HG03135 (cell line): ENCODE measurements around the gene DOCK1.

Experiments used
- ATAC-seq: cut with Tn5 transposase; IDR thresholded peaks from one replicate; pipeline ENCODE4 v1.9.1; 2021; ENCODE audit warnings: mild to moderate bottlenecking, moderate library complexity; ENCODE audit not compliant: unreplicated experiment

Gene DOCK1

GRCh38 chr10:127337801-127338200, 432.6 kb downstream of the DOCK1 start:
- no peak for ATAC-seq

GRCh38 chr10:127338399-127339110, 433.3 kb downstream of the DOCK1 start:
- ATAC-seq = no peak

GRCh38 chr10:127343821-127344220, 438.6 kb downstream of the DOCK1 start:
- no peak for ATAC-seq

GRCh38 chr10:127344346-127344745, 439.1 kb downstream of the DOCK1 start:
- ATAC-seq = no peak

- no peak for ATAC-seq
Observed at GRCh38 chr10:127345231-127345965, 440.2 kb downstream of the DOCK1 start.

- no peak for ATAC-seq
Observed at GRCh38 chr10:127346604-127347003, 441.4 kb downstream of the DOCK1 start.

- no peak for ATAC-seq
Observed at GRCh38 chr10:127347202-127347959, 442.2 kb downstream of the DOCK1 start.

- no peak for ATAC-seq
Observed at GRCh38 chr10:127349737-127350136, 444.5 kb downstream of the DOCK1 start.

- ATAC-seq = no peak
Observed at GRCh38 chr10:127351542-127351941, 446.3 kb downstream of the DOCK1 start.

- no peak for ATAC-seq
Observed at GRCh38 chr10:127353544-127353943, 448.3 kb downstream of the DOCK1 start.

GRCh38 chr10:127354255-127354654, 449.0 kb downstream of the DOCK1 start:
- ATAC-seq = no peak

GRCh38 chr10:127354992-127355391, 449.8 kb downstream of the DOCK1 start:
- ATAC-seq = no peak

- ATAC-seq = no peak
Observed at GRCh38 chr10:127356360-127356759, 451.1 kb downstream of the DOCK1 start.

GRCh38 chr10:127357265-127357664, 452.0 kb downstream of the DOCK1 start:
- no peak for ATAC-seq

GRCh38 chr10:127358337-127358736, 453.1 kb downstream of the DOCK1 start:
- no peak for ATAC-seq

- ATAC-seq = no peak
Observed at GRCh38 chr10:127364034-127364433, 458.8 kb downstream of the DOCK1 start.

- ATAC-seq = no peak
Observed at GRCh38 chr10:127368101-127368500, 462.9 kb downstream of the DOCK1 start.

- ATAC-seq = no peak
Observed at GRCh38 chr10:127368929-127369328, 463.7 kb downstream of the DOCK1 start.

GRCh38 chr10:127370601-127371000, 465.4 kb downstream of the DOCK1 start:
- no peak for ATAC-seq

- ATAC-seq = no peak
Observed at GRCh38 chr10:127372361-127372760, 467.1 kb downstream of the DOCK1 start.

- no peak for ATAC-seq
Observed at GRCh38 chr10:127374074-127374680, 468.9 kb downstream of the DOCK1 start.
